Measurements from ENCODE around the gene RERE. TPM values are rescaled to one million over a fixed set of nuclear protein-coding genes. Genes with fewer than 3 reads are reported as not detected.
A peak's percentile ranks its signal among the peaks of the same experiment; 100 is the strongest.

The RERE gene
- total RNA-seq, 2 experiments from 2014 or later: 73.1 to 211 TPM

DNA sequence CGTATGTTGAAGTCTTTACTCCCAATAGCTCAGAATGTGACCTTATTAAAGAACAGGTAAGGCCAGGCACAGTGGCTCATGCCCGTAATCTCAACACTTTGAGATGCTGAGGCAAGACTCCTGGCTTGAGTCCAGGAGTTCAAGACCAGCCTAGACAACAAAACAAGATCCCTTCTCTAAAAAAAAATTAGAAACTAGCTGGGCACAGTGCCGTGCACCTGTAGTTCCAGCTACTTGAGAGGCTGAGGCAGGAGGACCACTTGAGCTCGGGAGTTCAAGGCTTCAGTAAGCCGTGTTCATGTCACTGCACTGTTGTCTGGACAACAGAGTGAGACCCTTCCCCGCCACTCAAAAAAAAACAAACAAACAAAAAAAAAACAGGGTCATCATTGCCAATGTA, 171.3 kb downstream of the RERE start:
- intact Hi-C loops (cut with micrococcal nuclease; ENCODE audit: unreplicated experiment): no loop called here
- no peak overlapping the region for H3K4me3 ChIP-seq (ENCODE audit: low read depth, low read length, poor library complexity, severe bottlenecking)
- DNase-seq (ENCODE audit: low spot score): no peak
- no peak overlapping the region for H2AFZ ChIP-seq (ENCODE audit: low read length)
- CTCF ChIA-PET (ENCODE audit: unreplicated experiment): no interaction called here
- no peak overlapping the region for H3K4me2 ChIP-seq (ENCODE audit: low read length)
- H3K9me2 ChIP-seq (ENCODE audit: insufficient read depth, low read length): no peaks in the 10 kb centered on the region
- H3K27ac ChIP-seq (ENCODE audit: low read depth, low read length, poor library complexity, severe bottlenecking): no peak overlapping the region
- no peaks in the 10 kb centered on the region for H3K36me3 ChIP-seq (ENCODE audit: insufficient read depth, low read length)
- no peaks in the 10 kb centered on the region for H4K20me1 ChIP-seq (ENCODE audit: insufficient read depth, low read length)
- H3K9me3 ChIP-seq (ENCODE audit: low read length): no peaks in the 10 kb centered on the region
- no TSS peak for BruUV-seq (replicated peaks)
- peaks cover 4% of the 10 kb centered on the region; the same call in 1 of the 2 replicates for H3K79me2 ChIP-seq (ENCODE audit: insufficient read depth, low read depth, low read length)
- TF ChIP-seq, protein P1, sequence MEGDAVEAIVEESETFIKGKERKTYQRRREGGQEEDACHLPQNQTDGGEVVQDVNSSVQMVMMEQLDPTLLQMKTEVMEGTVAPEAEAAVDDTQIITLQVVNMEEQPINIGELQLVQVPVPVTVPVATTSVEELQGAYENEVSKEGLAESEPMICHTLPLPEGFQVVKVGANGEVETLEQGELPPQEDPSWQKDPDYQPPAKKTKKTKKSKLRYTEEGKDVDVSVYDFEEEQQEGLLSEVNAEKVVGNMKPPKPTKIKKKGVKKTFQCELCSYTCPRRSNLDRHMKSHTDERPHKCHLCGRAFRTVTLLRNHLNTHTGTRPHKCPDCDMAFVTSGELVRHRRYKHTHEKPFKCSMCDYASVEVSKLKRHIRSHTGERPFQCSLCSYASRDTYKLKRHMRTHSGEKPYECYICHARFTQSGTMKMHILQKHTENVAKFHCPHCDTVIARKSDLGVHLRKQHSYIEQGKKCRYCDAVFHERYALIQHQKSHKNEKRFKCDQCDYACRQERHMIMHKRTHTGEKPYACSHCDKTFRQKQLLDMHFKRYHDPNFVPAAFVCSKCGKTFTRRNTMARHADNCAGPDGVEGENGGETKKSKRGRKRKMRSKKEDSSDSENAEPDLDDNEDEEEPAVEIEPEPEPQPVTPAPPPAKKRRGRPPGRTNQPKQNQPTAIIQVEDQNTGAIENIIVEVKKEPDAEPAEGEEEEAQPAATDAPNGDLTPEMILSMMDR (conservative IDR thresholded peaks at IDR 0.05; ENCODE audit: low read length): no peak
- no peak for TF ChIP-seq EZH2phosphoT487 (IDR thresholded peaks at IDR 0.05; ENCODE audit: borderline replicate concordance, low read depth, low read length)
- peaks cover 31% of the 10 kb centered on the region for H3K4me1 ChIP-seq (ENCODE audit: insufficient read depth, low read length, poor library complexity, severe bottlenecking)
- POLR2A ChIA-PET: interaction anchor here (0.9 to 1.0 kb wide), 2 partner anchors 15 to 86 kb away, joined by 3 read pairs; no protein-coding TSS in a partner anchor

DNA sequence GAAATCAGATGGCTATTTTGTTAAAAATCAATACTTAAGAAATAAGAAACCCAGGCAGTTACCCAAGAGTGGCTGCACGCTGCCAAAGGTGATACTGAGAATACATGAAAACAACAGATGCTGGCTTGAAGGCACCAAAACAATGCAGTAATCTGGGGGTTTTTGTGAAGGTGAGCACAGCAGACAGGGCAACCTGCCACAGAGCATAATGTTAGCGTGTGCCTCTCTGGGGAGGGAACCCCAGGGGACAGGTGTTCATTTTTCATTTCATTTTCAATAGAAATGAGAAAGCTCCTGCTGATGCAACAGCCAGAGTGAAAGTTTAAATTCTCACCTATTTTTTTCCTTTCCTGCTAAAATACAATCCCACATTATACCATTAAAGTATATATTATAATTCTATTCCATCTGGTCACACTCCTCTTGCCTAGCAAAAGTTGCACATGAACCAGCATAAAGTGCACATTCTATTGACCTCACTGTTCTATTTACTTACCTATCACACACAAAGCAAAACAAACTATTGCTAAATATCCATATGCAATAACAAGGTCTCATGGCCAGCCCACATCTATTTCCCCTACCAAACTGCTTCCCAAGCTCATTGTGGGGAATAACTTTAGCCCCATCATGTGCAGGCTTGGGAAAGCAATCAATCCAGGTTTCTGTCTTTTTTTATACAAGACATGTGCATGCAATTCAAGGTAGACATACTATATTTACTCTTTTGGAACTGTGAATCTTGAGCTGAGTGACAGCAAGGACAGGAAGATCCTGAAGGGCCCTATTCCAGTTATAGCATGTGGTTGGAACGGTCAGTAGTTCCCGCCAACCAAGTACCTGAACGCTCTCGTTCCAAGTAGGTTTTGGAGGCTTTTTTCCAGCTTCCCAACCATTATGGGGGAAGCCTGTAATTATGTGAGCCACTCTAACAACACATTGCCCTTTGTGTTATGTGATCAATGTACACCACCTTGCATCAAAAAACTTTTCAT, 173.6 kb downstream of the RERE start:
- Histone ChIP-seq H4K20me1 (ENCODE audit: insufficient read depth, low read length) (no peaks in the 10 kb centered on the region), H3K79me2 (ENCODE audit: insufficient read depth, low read depth, low read length) (no peaks in the 10 kb centered on the region), H3K27ac (ENCODE audit: low read depth, low read length, poor library complexity, severe bottlenecking) (no peak overlapping the region), H3K4me3 (ENCODE audit: low read depth, low read length, poor library complexity, severe bottlenecking) (no peak overlapping the region), H3K9me2 (ENCODE audit: insufficient read depth, low read length) (no peaks in the 10 kb centered on the region), H3K4me1 (ENCODE audit: insufficient read depth, low read length, poor library complexity, severe bottlenecking) (peaks cover 31% of the 10 kb centered on the region), H3K4me2 (ENCODE audit: low read length) (peak overlapping the region; percentile 35), H3K9me3 (ENCODE audit: low read length) (no peaks in the 10 kb centered on the region), H3K36me3 (ENCODE audit: insufficient read depth, low read length) (no peaks in the 10 kb centered on the region), H2AFZ (ENCODE audit: low read length) (no peak overlapping the region)
- CTCF ChIA-PET (ENCODE audit: unreplicated experiment): no interaction called here
- POLR2A ChIA-PET: interaction anchor here (0.6 to 1.5 kb wide), 7 partner anchors 9 to 438 kb away, joined by 3 to 6 read pairs (median 3); no protein-coding TSS in a partner anchor
- TF ChIP-seq, protein P1 (conservative IDR thresholded peaks at IDR 0.05; ENCODE audit: low read length): no peak
- TF ChIP-seq EZH2phosphoT487 (IDR thresholded peaks at IDR 0.05; ENCODE audit: borderline replicate concordance, low read depth, low read length): no peak
- DNase-seq (ENCODE audit: low spot score): peak; percentile 67
- no TSS peak for BruUV-seq (replicated peaks)
- intact Hi-C loops (cut with micrococcal nuclease; ENCODE audit: unreplicated experiment): no loop called here

DNA sequence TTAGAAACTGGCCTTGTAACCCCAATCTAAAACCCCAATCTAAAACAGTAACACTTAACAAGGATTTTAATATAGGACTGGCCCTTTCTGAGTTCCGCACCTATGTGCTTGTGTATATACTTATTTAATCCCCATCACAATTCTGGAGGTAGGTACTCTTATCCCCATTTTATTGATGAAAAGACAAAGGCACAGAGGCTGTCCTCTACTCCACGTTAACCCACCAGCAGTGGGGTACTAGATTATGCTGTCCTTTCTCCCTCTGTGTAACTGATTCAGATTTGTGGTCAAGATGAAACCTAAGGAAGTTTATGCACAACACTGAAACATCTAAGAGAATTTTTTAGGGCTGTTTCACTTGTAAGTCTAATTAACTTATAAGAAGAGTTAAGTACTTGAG, 175.3 kb downstream of the RERE start:
- ChIA-PET CTCF (ENCODE audit: unreplicated experiment) (no interaction called here), POLR2A (interaction anchor here (1.6 kb wide), 1 partner anchor 12 kb away, joined by 4 read pairs; no protein-coding TSS in a partner anchor)
- no peaks in the 10 kb centered on the region for H3K9me2 ChIP-seq (ENCODE audit: insufficient read depth, low read length)
- no peaks in the 10 kb centered on the region for H3K36me3 ChIP-seq (ENCODE audit: insufficient read depth, low read length)
- no peaks in the 10 kb centered on the region for H3K79me2 ChIP-seq (ENCODE audit: insufficient read depth, low read depth, low read length)
- no peak overlapping the region for H2AFZ ChIP-seq (ENCODE audit: low read length)
- no peak overlapping the region for H3K4me3 ChIP-seq (ENCODE audit: low read depth, low read length, poor library complexity, severe bottlenecking)
- no peak for TF ChIP-seq EZH2phosphoT487 (IDR thresholded peaks at IDR 0.05; ENCODE audit: borderline replicate concordance, low read depth, low read length)
- TF ChIP-seq, protein P1 (conservative IDR thresholded peaks at IDR 0.05; ENCODE audit: low read length): no peak
- DNase-seq (ENCODE audit: low spot score): no peak
- H4K20me1 ChIP-seq (ENCODE audit: insufficient read depth, low read length): no peaks in the 10 kb centered on the region
- no TSS peak for BruUV-seq (replicated peaks)
- H3K27ac ChIP-seq (ENCODE audit: low read depth, low read length, poor library complexity, severe bottlenecking): no peak overlapping the region
- no peaks in the 10 kb centered on the region for H3K9me3 ChIP-seq (ENCODE audit: low read length)
- intact Hi-C loops (cut with micrococcal nuclease; ENCODE audit: unreplicated experiment): no loop called here
- H3K4me1 ChIP-seq (ENCODE audit: insufficient read depth, low read length, poor library complexity, severe bottlenecking): peaks cover 31% of the 10 kb centered on the region
- no peak overlapping the region for H3K4me2 ChIP-seq (ENCODE audit: low read length)

Data from OCI-LY7 (cell line).